ENCODE measurements around the gene GRIPAP1. TPM values are rescaled to one million over a fixed set of nuclear protein-coding genes. Genes with fewer than 3 reads are reported as not detected.
"Not testable (repeated sequence)": the region's sequence is repeated elsewhere in the genome, so short reads cannot be mapped to it uniquely, and the experiment has no call there.

The GRIPAP1 gene
- polyA plus RNA-seq, 2 donors, result 18.5 to 22.8 TPM

- peaks cover 0 to 10% of the 10 kb centered on the region in 2 donors for H3K36me3 ChIP-seq (ENCODE audit: control insufficient read depth in 2 of 2, insufficient read depth in 2 of 2, low read length in 1 of 2)
- no peak overlapping the region for H3K4me3 ChIP-seq (ENCODE audit: low read depth in 1 of 2, low read length in 2 of 2)
- WGBS, 2 donors, result 81 to 87% methylated on average over 4 of the region's 4 CpGs
- H3K4me1 ChIP-seq (ENCODE audit: control insufficient read depth in 2 of 2, insufficient read depth in 2 of 2, low read length in 1 of 2), result peaks cover 2 to 7% of the 10 kb centered on the region in 2 donors
- no peaks in the 10 kb centered on the region for H3K9me3 ChIP-seq (ENCODE audit: control insufficient read depth in 2 of 2, insufficient read depth in 1 of 2, low read depth in 1 of 2, low read length in 1 of 2)
- no peaks in the 10 kb centered on the region for H3K27me3 ChIP-seq (ENCODE audit: control insufficient read depth in 1 of 2, insufficient read depth in 2 of 2, low read length in 2 of 2)
- H3K27ac ChIP-seq (ENCODE audit: low read depth in 2 of 2, low read length in 1 of 2), result no peak overlapping the region
Observed at GRCh38 chrX:48998391-48998790, 3.7 kb downstream of the GRIPAP1 start.

- Histone ChIP-seq H3K9me3 (ENCODE audit: control insufficient read depth in 2 of 2, insufficient read depth in 1 of 2, low read depth in 1 of 2, low read length in 1 of 2) (no peaks in the 10 kb centered on the region), H3K27me3 (ENCODE audit: control insufficient read depth in 1 of 2, insufficient read depth in 2 of 2, low read length in 2 of 2) (no peaks in the 10 kb centered on the region), H3K4me3 (ENCODE audit: low read depth in 1 of 2, low read length in 2 of 2) (no peak overlapping the region), H3K27ac (ENCODE audit: low read depth in 2 of 2, low read length in 1 of 2) (no peak overlapping the region), H3K4me1 (ENCODE audit: control insufficient read depth in 2 of 2, insufficient read depth in 2 of 2, low read length in 1 of 2) (peaks cover 2 to 7% of the 10 kb centered on the region in 2 donors), H3K36me3 (ENCODE audit: control insufficient read depth in 2 of 2, insufficient read depth in 2 of 2, low read length in 1 of 2) (peaks cover 0 to 14% of the 10 kb centered on the region in 2 donors)
- 67 to 79% methylated on average over 1 of the region's 1 CpG for WGBS, 2 donors
Observed at GRCh38 chrX:48997865-48998264, 4.2 kb downstream of the GRIPAP1 start.

- no peaks in the 10 kb centered on the region for H3K27me3 ChIP-seq (ENCODE audit: control insufficient read depth in 1 of 2, insufficient read depth in 2 of 2, low read length in 2 of 2)
- H3K36me3 ChIP-seq (ENCODE audit: control insufficient read depth in 2 of 2, insufficient read depth in 2 of 2, low read length in 1 of 2), result peaks cover 0 to 14% of the 10 kb centered on the region in 2 donors
- H3K27ac ChIP-seq (ENCODE audit: low read depth in 2 of 2, low read length in 1 of 2), result no peak overlapping the region
- H3K9me3 ChIP-seq (ENCODE audit: control insufficient read depth in 2 of 2, insufficient read depth in 1 of 2, low read depth in 1 of 2, low read length in 1 of 2), result no peaks in the 10 kb centered on the region
- H3K4me3 ChIP-seq (ENCODE audit: low read depth in 1 of 2, low read length in 2 of 2), result no peak overlapping the region
- WGBS, 2 donors, result 78 to 93% methylated on average over 3 of the region's 3 CpGs
- peaks cover 2 to 7% of the 10 kb centered on the region in 2 donors for H3K4me1 ChIP-seq (ENCODE audit: control insufficient read depth in 2 of 2, insufficient read depth in 2 of 2, low read length in 1 of 2)
Observed at GRCh38 chrX:48997455-48997854, 4.6 kb downstream of the GRIPAP1 start.

GRCh38 chrX:48996969-48997368, 5.1 kb downstream of the GRIPAP1 start:
- 74 to 79% methylated on average over 6 of the region's 6 CpGs for WGBS, 2 donors
- Histone ChIP-seq H3K4me3 (ENCODE audit: low read depth in 1 of 2, low read length in 2 of 2) (no peak overlapping the region), H3K27me3 (ENCODE audit: control insufficient read depth in 1 of 2, insufficient read depth in 2 of 2, low read length in 2 of 2) (no peaks in the 10 kb centered on the region), H3K36me3 (ENCODE audit: control insufficient read depth in 2 of 2, insufficient read depth in 2 of 2, low read length in 1 of 2) (peaks cover 0 to 14% of the 10 kb centered on the region in 2 donors), H3K27ac (ENCODE audit: low read depth in 2 of 2, low read length in 1 of 2) (no peak overlapping the region), H3K4me1 (ENCODE audit: control insufficient read depth in 2 of 2, insufficient read depth in 2 of 2, low read length in 1 of 2) (peaks cover 2 to 7% of the 10 kb centered on the region in 2 donors), H3K9me3 (ENCODE audit: control insufficient read depth in 2 of 2, insufficient read depth in 1 of 2, low read depth in 1 of 2, low read length in 1 of 2) (no peaks in the 10 kb centered on the region)

GRCh38 chrX:48992341-48992740, 9.7 kb downstream of the GRIPAP1 start:
- Histone ChIP-seq H3K27me3 (ENCODE audit: control insufficient read depth in 1 of 2, insufficient read depth in 2 of 2, low read length in 2 of 2) (no peaks in the 10 kb centered on the region), H3K4me3 (ENCODE audit: low read depth in 1 of 2, low read length in 2 of 2) (no peak overlapping the region), H3K4me1 (ENCODE audit: control insufficient read depth in 2 of 2, insufficient read depth in 2 of 2, low read length in 1 of 2) (no peaks in the 10 kb centered on the region), H3K36me3 (ENCODE audit: control insufficient read depth in 2 of 2, insufficient read depth in 2 of 2, low read length in 1 of 2) (peaks cover 0 to 26% of the 10 kb centered on the region in 2 donors), H3K9me3 (ENCODE audit: control insufficient read depth in 2 of 2, insufficient read depth in 1 of 2, low read depth in 1 of 2, low read length in 1 of 2) (no peaks in the 10 kb centered on the region), H3K27ac (ENCODE audit: low read depth in 2 of 2, low read length in 1 of 2) (no peak overlapping the region)

- WGBS, 2 donors, result 74 to 84% methylated on average over 4 of the region's 4 CpGs
- Histone ChIP-seq H3K27me3 (ENCODE audit: control insufficient read depth in 1 of 2, insufficient read depth in 2 of 2, low read length in 2 of 2) (no peaks in the 10 kb centered on the region), H3K36me3 (ENCODE audit: control insufficient read depth in 2 of 2, insufficient read depth in 2 of 2, low read length in 1 of 2) (peaks cover 0 to 26% of the 10 kb centered on the region in 2 donors), H3K4me1 (ENCODE audit: control insufficient read depth in 2 of 2, insufficient read depth in 2 of 2, low read length in 1 of 2) (no peaks in the 10 kb centered on the region), H3K27ac (ENCODE audit: low read depth in 2 of 2, low read length in 1 of 2) (no peak overlapping the region), H3K9me3 (ENCODE audit: control insufficient read depth in 2 of 2, insufficient read depth in 1 of 2, low read depth in 1 of 2, low read length in 1 of 2) (no peaks in the 10 kb centered on the region), H3K4me3 (ENCODE audit: low read depth in 1 of 2, low read length in 2 of 2) (no peak overlapping the region)
Observed at GRCh38 chrX:48989483-48989882, 12.6 kb downstream of the GRIPAP1 start.

- Histone ChIP-seq H3K36me3 (ENCODE audit: control insufficient read depth in 2 of 2, insufficient read depth in 2 of 2, low read length in 1 of 2) (peaks cover 0 to 30% of the 10 kb centered on the region in 2 donors), H3K27ac (ENCODE audit: low read depth in 2 of 2, low read length in 1 of 2) (no peak overlapping the region), H3K4me3 (ENCODE audit: low read depth in 1 of 2, low read length in 2 of 2) (no peak overlapping the region), H3K9me3 (ENCODE audit: control insufficient read depth in 2 of 2, insufficient read depth in 1 of 2, low read depth in 1 of 2, low read length in 1 of 2) (no peaks in the 10 kb centered on the region), H3K27me3 (ENCODE audit: control insufficient read depth in 1 of 2, insufficient read depth in 2 of 2, low read length in 2 of 2) (no peaks in the 10 kb centered on the region), H3K4me1 (ENCODE audit: control insufficient read depth in 2 of 2, insufficient read depth in 2 of 2, low read length in 1 of 2) (no peaks in the 10 kb centered on the region)
- WGBS, 2 donors, result 88 to 98% methylated on average over 3 of the region's 3 CpGs
Observed at GRCh38 chrX:48983896-48984295, 18.2 kb downstream of the GRIPAP1 start.

GRCh38 chrX:48983081-48983480, 19.0 kb downstream of the GRIPAP1 start:
- no peaks in the 10 kb centered on the region for H3K9me3 ChIP-seq (ENCODE audit: control insufficient read depth in 2 of 2, insufficient read depth in 1 of 2, low read depth in 1 of 2, low read length in 1 of 2)
- no peaks in the 10 kb centered on the region for H3K27me3 ChIP-seq (ENCODE audit: control insufficient read depth in 1 of 2, insufficient read depth in 2 of 2, low read length in 2 of 2)
- 89 to 93% methylated on average over 17 of the region's 17 CpGs for WGBS, 2 donors
- no peaks in the 10 kb centered on the region for H3K4me1 ChIP-seq (ENCODE audit: control insufficient read depth in 2 of 2, insufficient read depth in 2 of 2, low read length in 1 of 2)
- H3K4me3 ChIP-seq (ENCODE audit: low read depth in 1 of 2, low read length in 2 of 2), result no peak overlapping the region
- H3K27ac ChIP-seq (ENCODE audit: low read depth in 2 of 2, low read length in 1 of 2), result no peak overlapping the region
- H3K36me3 ChIP-seq (ENCODE audit: control insufficient read depth in 2 of 2, insufficient read depth in 2 of 2, low read length in 1 of 2), result peaks cover 0 to 27% of the 10 kb centered on the region in 2 donors

- Histone ChIP-seq H3K9me3 (ENCODE audit: control insufficient read depth in 2 of 2, insufficient read depth in 1 of 2, low read depth in 1 of 2, low read length in 1 of 2) (no peaks in the 10 kb centered on the region), H3K27me3 (ENCODE audit: control insufficient read depth in 1 of 2, insufficient read depth in 2 of 2, low read length in 2 of 2) (no peaks in the 10 kb centered on the region), H3K27ac (ENCODE audit: low read depth in 2 of 2, low read length in 1 of 2) (no peak overlapping the region), H3K36me3 (ENCODE audit: control insufficient read depth in 2 of 2, insufficient read depth in 2 of 2, low read length in 1 of 2) (peaks cover 0 to 25% of the 10 kb centered on the region in 2 donors), H3K4me1 (ENCODE audit: control insufficient read depth in 2 of 2, insufficient read depth in 2 of 2, low read length in 1 of 2) (no peaks in the 10 kb centered on the region), H3K4me3 (ENCODE audit: low read depth in 1 of 2, low read length in 2 of 2) (no peak overlapping the region)
- WGBS, 2 donors, result 89 to 94% methylated on average over 10 of the region's 10 CpGs
Observed at GRCh38 chrX:48981178-48981577, 20.9 kb downstream of the GRIPAP1 start.

- peaks cover 0 to 31% of the 10 kb centered on the region in 2 donors for H3K36me3 ChIP-seq (ENCODE audit: control insufficient read depth in 2 of 2, insufficient read depth in 2 of 2, low read length in 1 of 2)
- 88 to 90% methylated on average over 3 to 5 of the region's 10 CpGs for WGBS, 2 donors
- H3K4me1 ChIP-seq (ENCODE audit: control insufficient read depth in 2 of 2, insufficient read depth in 2 of 2, low read length in 1 of 2); H3K9me3 ChIP-seq (ENCODE audit: control insufficient read depth in 2 of 2, insufficient read depth in 1 of 2, low read depth in 1 of 2, low read length in 1 of 2); H3K27me3 ChIP-seq (ENCODE audit: control insufficient read depth in 1 of 2, insufficient read depth in 2 of 2, low read length in 2 of 2); H3K27ac ChIP-seq (ENCODE audit: low read depth in 2 of 2, low read length in 1 of 2); H3K4me3 ChIP-seq (ENCODE audit: low read depth in 1 of 2, low read length in 2 of 2): not testable (repeated sequence)
Observed at GRCh38 chrX:48980341-48980740, 21.7 kb downstream of the GRIPAP1 start.
